SK-N-SH treated with all-trans-retinoic acid at 6 μM for 48 hours (cell line): ENCODE measurements around the gene C13orf42.

ENCODE experiments used
- ATAC-seq: fragments of 200-7000 bp; cut with Tn5 transposase; 3 replicates; pipeline ENCODE4 v1.9.1; 2020; ENCODE audit warnings: mild to moderate bottlenecking, moderate library complexity
- ARNTL ChIP-seq: fragments of 450-650 bp; formaldehyde crosslinking; IDR thresholded peaks from 2 replicates; pipeline ENCODE4 v1.5.0; 2020; ENCODE audit warnings: low read depth, mild to moderate bottlenecking, moderate library complexity, borderline replicate concordance
- BACH2 ChIP-seq: fragments of 250-450 bp; sonication (Bioruptor Pico); IDR thresholded peaks from 2 replicates; pipeline ENCODE4 v1.9.0; 2021; ENCODE audit warnings: mild to moderate bottlenecking, borderline replicate concordance
- CREB5 ChIP-seq: fragments of 250-450 bp; sonication (Bioruptor Pico); IDR thresholded peaks from 2 replicates; pipeline ENCODE4 v1.5.1; 2020; ENCODE audit warnings: low read depth, mild to moderate bottlenecking, moderate library complexity
- CSDC2 ChIP-seq: fragments of 250-450 bp; sonication (Bioruptor Pico); IDR thresholded peaks from 2 replicates; pipeline ENCODE4 v1.5.0; 2020; ENCODE audit warnings: mild to moderate bottlenecking, moderate library complexity
- ESRRG ChIP-seq: fragments of 250-450 bp; sonication (Bioruptor Pico); IDR thresholded peaks from 2 replicates; pipeline ENCODE4 v1.6.1; 2021; ENCODE audit warnings: mild to moderate bottlenecking
- ISL1 ChIP-seq: fragments of 250-450 bp; sonication (Bioruptor Pico); IDR thresholded peaks from 2 replicates; pipeline ENCODE4 v2.1.2; 2022; ENCODE audit warnings: mild to moderate bottlenecking, moderate library complexity
- OSR1 ChIP-seq: fragments of 250-450 bp; sonication (Bioruptor Pico); IDR thresholded peaks from 2 replicates; pipeline ENCODE4 v1.8.0; 2022; ENCODE audit warnings: moderate library complexity, mild to moderate bottlenecking, inconsistent platforms
- PATZ1 ChIP-seq: fragments of 250-450 bp; sonication (Bioruptor Pico); IDR thresholded peaks from 2 replicates; pipeline ENCODE4 v1.8.0; 2020; ENCODE audit warnings: mild to moderate bottlenecking, moderate library complexity, borderline replicate concordance
- PPARA ChIP-seq: fragments of 250-450 bp; sonication (Bioruptor Pico); IDR thresholded peaks from 2 replicates; pipeline ENCODE4 v1.5.0; 2020; ENCODE audit warnings: mild to moderate bottlenecking, borderline replicate concordance
- RARB ChIP-seq: fragments of 250-450 bp; sonication (Bioruptor Pico); IDR thresholded peaks from 2 replicates; pipeline ENCODE4 v1.8.0; 2021; ENCODE audit warnings: mild to moderate bottlenecking, moderate library complexity
- TCF4 ChIP-seq: fragments of 250-450 bp; sonication (Bioruptor Pico); IDR thresholded peaks from 2 replicates; pipeline ENCODE4 v1.8.0; 2021; ENCODE audit warnings: mild to moderate bottlenecking, moderate library complexity, borderline replicate concordance
- TOX ChIP-seq: fragments of 250-450 bp; sonication (Bioruptor Pico); IDR thresholded peaks from 2 replicates; pipeline ENCODE4 v1.8.0; 2021; ENCODE audit warnings: mild to moderate bottlenecking, moderate library complexity, borderline replicate concordance
- ZC3H10 ChIP-seq: fragments of 250-450 bp; sonication (Bioruptor Pico); IDR thresholded peaks from 2 replicates; pipeline ENCODE4 v1.5.1; 2021; ENCODE audit warnings: mild to moderate bottlenecking, moderate library complexity
- ZFP3 ChIP-seq: fragments of 250-450 bp; sonication (Bioruptor Pico); IDR thresholded peaks from 2 replicates; pipeline ENCODE4 v1.5.0; 2020; ENCODE audit warnings: mild to moderate bottlenecking, moderate library complexity
- ZFP30 ChIP-seq: fragments of 450-650 bp; formaldehyde crosslinking; IDR thresholded peaks from 2 replicates; pipeline ENCODE4 v1.5.0; 2022; ENCODE audit warnings: mild to moderate bottlenecking, moderate library complexity
- ZNF565 ChIP-seq: fragments of 450-650 bp; formaldehyde crosslinking; conservative IDR thresholded peaks from 2 replicates; pipeline ENCODE4 v1.5.0; 2020; ENCODE audit warnings: low read depth, mild to moderate bottlenecking, moderate library complexity
- ZNF8 ChIP-seq: fragments of 450-650 bp; formaldehyde crosslinking; IDR thresholded peaks from 2 replicates; pipeline ENCODE4 v1.5.0; 2020; ENCODE audit warnings: mild to moderate bottlenecking, moderate library complexity
- TF ChIP-seq, protein P1 (sequence below): fragments of 250-450 bp; sonication (Bioruptor Pico); IDR thresholded peaks from 2 replicates; pipeline ENCODE4 v1.5.0; 2020; ENCODE audit warnings: mild to moderate bottlenecking, moderate library complexity
- TF ChIP-seq, protein P2 (sequence below): fragments of 250-450 bp; sonication (Bioruptor Pico); IDR thresholded peaks from 2 replicates; pipeline ENCODE4 v1.8.0; 2021; ENCODE audit warnings: low read depth, mild to moderate bottlenecking, moderate library complexity, borderline replicate concordance
- TF ChIP-seq, protein P3 (sequence below): fragments of 250-450 bp; sonication (Bioruptor Pico); IDR thresholded peaks from 2 replicates; pipeline ENCODE4 v1.5.1; 2021; ENCODE audit warnings: mild to moderate bottlenecking, moderate library complexity

Gene C13orf42

GRCh38 chr13:51044023-51044665 lies 66.9 kb downstream of the C13orf42 start:
- no peak for ATAC-seq

DNA sequence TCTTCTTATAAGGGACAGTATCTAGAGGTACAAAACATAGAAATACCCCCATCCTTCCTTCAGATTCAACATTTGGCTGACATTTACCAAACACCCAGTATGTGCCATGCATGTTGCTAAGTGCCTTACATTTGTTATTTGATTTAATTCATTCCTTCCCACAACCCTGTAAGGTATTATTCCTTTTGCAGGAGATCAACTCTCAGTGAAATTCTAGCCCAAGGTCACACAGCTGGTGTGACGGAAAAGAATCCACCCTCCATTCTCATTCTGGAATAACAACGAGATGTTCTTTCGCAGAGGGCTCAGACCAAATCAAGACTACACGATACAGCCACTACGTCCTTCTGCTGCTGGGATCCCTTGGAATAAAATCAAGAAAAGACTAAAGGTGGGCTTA lies 67.8 kb downstream of the C13orf42 start:
- ATAC-seq: no peak
- TF ChIP-seq, protein P1, sequence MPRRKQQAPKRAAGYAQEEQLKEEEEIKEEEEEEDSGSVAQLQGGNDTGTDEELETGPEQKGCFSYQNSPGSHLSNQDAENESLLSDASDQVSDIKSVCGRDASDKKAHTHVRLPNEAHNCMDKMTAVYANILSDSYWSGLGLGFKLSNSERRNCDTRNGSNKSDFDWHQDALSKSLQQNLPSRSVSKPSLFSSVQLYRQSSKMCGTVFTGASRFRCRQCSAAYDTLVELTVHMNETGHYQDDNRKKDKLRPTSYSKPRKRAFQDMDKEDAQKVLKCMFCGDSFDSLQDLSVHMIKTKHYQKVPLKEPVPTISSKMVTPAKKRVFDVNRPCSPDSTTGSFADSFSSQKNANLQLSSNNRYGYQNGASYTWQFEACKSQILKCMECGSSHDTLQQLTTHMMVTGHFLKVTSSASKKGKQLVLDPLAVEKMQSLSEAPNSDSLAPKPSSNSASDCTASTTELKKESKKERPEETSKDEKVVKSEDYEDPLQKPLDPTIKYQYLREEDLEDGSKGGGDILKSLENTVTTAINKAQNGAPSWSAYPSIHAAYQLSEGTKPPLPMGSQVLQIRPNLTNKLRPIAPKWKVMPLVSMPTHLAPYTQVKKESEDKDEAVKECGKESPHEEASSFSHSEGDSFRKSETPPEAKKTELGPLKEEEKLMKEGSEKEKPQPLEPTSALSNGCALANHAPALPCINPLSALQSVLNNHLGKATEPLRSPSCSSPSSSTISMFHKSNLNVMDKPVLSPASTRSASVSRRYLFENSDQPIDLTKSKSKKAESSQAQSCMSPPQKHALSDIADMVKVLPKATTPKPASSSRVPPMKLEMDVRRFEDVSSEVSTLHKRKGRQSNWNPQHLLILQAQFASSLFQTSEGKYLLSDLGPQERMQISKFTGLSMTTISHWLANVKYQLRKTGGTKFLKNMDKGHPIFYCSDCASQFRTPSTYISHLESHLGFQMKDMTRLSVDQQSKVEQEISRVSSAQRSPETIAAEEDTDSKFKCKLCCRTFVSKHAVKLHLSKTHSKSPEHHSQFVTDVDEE (CRISPR knock-in tag): no peak
- no peak for TF ChIP-seq ISL1 (CRISPR knock-in tag)
- TF ChIP-seq TCF4: no peak
- TF ChIP-seq ZFP30 (CRISPR knock-in tag): no peak
- TF ChIP-seq, protein P2, sequence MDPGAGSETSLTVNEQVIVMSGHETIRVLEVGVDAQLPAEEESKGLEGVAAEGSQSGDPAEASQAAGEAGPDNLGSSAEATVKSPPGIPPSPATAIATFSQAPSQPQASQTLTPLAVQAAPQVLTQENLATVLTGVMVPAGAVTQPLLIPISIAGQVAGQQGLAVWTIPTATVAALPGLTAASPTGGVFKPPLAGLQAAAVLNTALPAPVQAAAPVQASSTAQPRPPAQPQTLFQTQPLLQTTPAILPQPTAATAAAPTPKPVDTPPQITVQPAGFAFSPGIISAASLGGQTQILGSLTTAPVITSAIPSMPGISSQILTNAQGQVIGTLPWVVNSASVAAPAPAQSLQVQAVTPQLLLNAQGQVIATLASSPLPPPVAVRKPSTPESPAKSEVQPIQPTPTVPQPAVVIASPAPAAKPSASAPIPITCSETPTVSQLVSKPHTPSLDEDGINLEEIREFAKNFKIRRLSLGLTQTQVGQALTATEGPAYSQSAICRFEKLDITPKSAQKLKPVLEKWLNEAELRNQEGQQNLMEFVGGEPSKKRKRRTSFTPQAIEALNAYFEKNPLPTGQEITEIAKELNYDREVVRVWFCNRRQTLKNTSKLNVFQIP (CRISPR knock-in tag): no peak
- TF ChIP-seq OSR1: no peak
- no peak for TF ChIP-seq ZNF565 (CRISPR knock-in tag)
- TF ChIP-seq, protein P3, sequence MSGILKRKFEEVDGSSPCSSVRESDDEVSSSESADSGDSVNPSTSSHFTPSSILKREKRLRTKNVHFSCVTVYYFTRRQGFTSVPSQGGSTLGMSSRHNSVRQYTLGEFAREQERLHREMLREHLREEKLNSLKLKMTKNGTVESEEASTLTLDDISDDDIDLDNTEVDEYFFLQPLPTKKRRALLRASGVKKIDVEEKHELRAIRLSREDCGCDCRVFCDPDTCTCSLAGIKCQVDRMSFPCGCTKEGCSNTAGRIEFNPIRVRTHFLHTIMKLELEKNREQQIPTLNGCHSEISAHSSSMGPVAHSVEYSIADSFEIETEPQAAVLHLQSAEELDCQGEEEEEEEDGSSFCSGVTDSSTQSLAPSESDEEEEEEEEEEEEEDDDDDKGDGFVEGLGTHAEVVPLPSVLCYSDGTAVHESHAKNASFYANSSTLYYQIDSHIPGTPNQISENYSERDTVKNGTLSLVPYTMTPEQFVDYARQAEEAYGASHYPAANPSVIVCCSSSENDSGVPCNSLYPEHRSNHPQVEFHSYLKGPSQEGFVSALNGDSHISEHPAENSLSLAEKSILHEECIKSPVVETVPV: no peak

More at GRCh38 chr13:51044023-51044665, 66.9 kb downstream of the C13orf42 start:
- TF ChIP-seq, protein P1 (CRISPR knock-in tag): no peak
- TF ChIP-seq ZC3H10 (CRISPR knock-in tag): no peak
- TF ChIP-seq PATZ1 (CRISPR knock-in tag): no peak
- TF ChIP-seq TOX: no peak
- TF ChIP-seq, protein P2 (CRISPR knock-in tag): no peak
- no peak for TF ChIP-seq CSDC2 (CRISPR knock-in tag)
- no peak for TF ChIP-seq BACH2 (CRISPR knock-in tag)
- no peak for TF ChIP-seq TCF4
- no peak for TF ChIP-seq PPARA (CRISPR knock-in tag)
- TF ChIP-seq OSR1: no peak
- TF ChIP-seq ZFP3 (CRISPR knock-in tag): no peak
- no peak for TF ChIP-seq ESRRG (CRISPR knock-in tag)
- TF ChIP-seq, protein P3: no peak
- TF ChIP-seq CREB5 (CRISPR knock-in tag): no peak
- no peak for TF ChIP-seq ZNF8
- no peak for TF ChIP-seq ZFP30 (CRISPR knock-in tag)
- no peak for TF ChIP-seq ISL1 (CRISPR knock-in tag)
- TF ChIP-seq ARNTL (CRISPR knock-in tag): no peak
- no peak for TF ChIP-seq RARB (CRISPR knock-in tag)
